K562 (cell line): ENCODE data around the gene PPFIA3. TPM values are rescaled to one million over a fixed set of nuclear protein-coding genes. Genes with fewer than 3 reads are reported as not detected.

Experiments
- ATAC-seq: fragments of 200-7000 bp; cut with Tn5 transposase; 3 replicates; pipeline ENCODE4 v1.9.1; 2020; ENCODE audit warnings: moderate library complexity
- BruUV-seq: library from RNA; stranded (reverse); fragments of 400-500 nt; replicated peaks from 2 replicates; lab custom pipeline; 2021; lab: Mats Ljungman, UMichigan
- CTCF ChIA-PET: fragments of 300-600 bp; formaldehyde crosslinking; extraction: SDS; loops from one replicate; lab custom pipeline; 2021; ENCODE audit warnings: low intra/inter-chr PET ratio; lab: Yijun Ruan, JAX
- POLR2A ChIA-PET: fragments of 300-600, 350-650 bp; sonication (Branson Sonifier 250); formaldehyde crosslinking; extraction: SDS; loops from one replicate; lab custom pipeline; 2021; ENCODE audit warnings: antibody characterized with exemption, inconsistent platforms; lab: Yijun Ruan, JAX
- DNase-seq, 4 experiments: peaks; one replicate each; pipeline versions ENCODE4 v3.0.0 to v3.0.0-alpha.2; 2011 to 2018; ENCODE audit warnings: low spot score in 3 of 4, mixed read lengths in 3 of 4; ENCODE audit errors: extremely low read depth in 1 of 4
- FAIRE-seq: peaks from 2 replicates; lab custom pipeline; 2011; peaks lifted over from hg19 to GRCh38; lab: Jason Lieb, UNC
- H2AFZ ChIP-seq: 2 replicates; pipeline ENCODE4 v1.6.0; 2011; ENCODE audit warnings: low read depth, low read length, control low read depth, inconsistent platforms
- H3K27ac ChIP-seq: fragments of 200-600 bp; 3 replicates; pipeline ENCODE4 v1.8.0; 2011; ENCODE audit warnings: low read depth, mild to moderate bottlenecking, control low read depth, inconsistent platforms, low read length, moderate library complexity, mixed read lengths; ENCODE audit errors: extremely low read depth
- H3K27me3 ChIP-seq, 2 experiments: fragments of 300-600 bp in 1 of 2; 2 replicates in 1 of 2; 3 replicates in 1 of 2; pipeline versions ENCODE4 v1.6.0 to v1.8.0; 2011; ENCODE audit warnings: inconsistent platforms in 2 of 2, low read length in 2 of 2, mild to moderate bottlenecking in 1 of 2, mixed read lengths in 1 of 2, moderate library complexity in 1 of 2; ENCODE audit not compliant: control insufficient read depth in 2 of 2, insufficient read depth in 2 of 2
- H3K36me3 ChIP-seq: fragments of 300-600 bp; 3 replicates; pipeline ENCODE4 v1.8.0; 2011; ENCODE audit warnings: mild to moderate bottlenecking, low read length, inconsistent platforms; ENCODE audit not compliant: control insufficient read depth, insufficient read depth
- H3K4me1 ChIP-seq, 2 experiments: fragments of 200-600 bp in 1 of 2; replicated peaks in 1 of 2; 2 replicates in 1 of 2; 3 replicates in 1 of 2; pipeline versions ENCODE4 v1.5.1 to v1.8.0; 2011; ENCODE audit warnings: inconsistent platforms in 2 of 2, low read length in 2 of 2, mild to moderate bottlenecking in 1 of 2, mixed read lengths in 1 of 2, moderate library complexity in 1 of 2; ENCODE audit not compliant: control insufficient read depth in 2 of 2, insufficient read depth in 2 of 2
- H3K4me2 ChIP-seq: 2 replicates; pipeline ENCODE4 v1.6.1; 2011; ENCODE audit warnings: low read length, control low read depth, inconsistent platforms, mixed read lengths; ENCODE audit not compliant: insufficient read depth
- H3K4me3 ChIP-seq: fragments of 200-600 bp; sonication (generic), shearing (Covaris generic); 2 replicates; pipeline ENCODE4 v1.5.1; 2016; ENCODE audit warnings: control low read depth, inconsistent platforms
- H3K79me2 ChIP-seq: fragments of 200-600 bp; 3 replicates; pipeline ENCODE4 v1.8.0; 2011; ENCODE audit warnings: low read length, inconsistent platforms; ENCODE audit not compliant: control insufficient read depth, insufficient read depth
- H3K9ac ChIP-seq, 2 experiments: 2 replicates each; pipeline versions ENCODE4 v1.6.0 to v1.6.1; 2011; ENCODE audit warnings: low read depth in 2 of 2, low read length in 2 of 2, control low read depth in 1 of 2, inconsistent platforms in 1 of 2, mild to moderate bottlenecking in 1 of 2, mixed read lengths in 1 of 2; ENCODE audit not compliant: insufficient read depth in 1 of 2
- H3K9me1 ChIP-seq: one replicate; pipeline ENCODE4 v1.6.0; 2011; ENCODE audit warnings: inconsistent platforms, mild to moderate bottlenecking, low read length, moderate library complexity; ENCODE audit not compliant: control insufficient read depth, insufficient read depth
- H3K9me3 ChIP-seq: replicated peaks from 2 replicates; pipeline ENCODE4 v1.5.1; 2011; ENCODE audit warnings: low read depth, low read length, inconsistent platforms; ENCODE audit not compliant: control insufficient read depth, insufficient read depth
- H4K20me1 ChIP-seq: replicated peaks from 2 replicates; pipeline ENCODE4 v1.6.1; 2011; ENCODE audit warnings: low read length, inconsistent platforms, mixed read lengths; ENCODE audit not compliant: control insufficient read depth, insufficient read depth
- E4F1 ChIP-seq: fragments of 250-450 bp; sonication (Bioruptor Pico); IDR thresholded peaks from 2 replicates; pipeline ENCODE4 v1.5.0; 2021; ENCODE audit warnings: mild to moderate bottlenecking, borderline replicate concordance
- IFI16 ChIP-seq: fragments of 250-450 bp; sonication (Bioruptor Pico); IDR thresholded peaks from 2 replicates; pipeline ENCODE4 v2.1.2; 2022; ENCODE audit warnings: mild to moderate bottlenecking, inconsistent platforms
- MECOM ChIP-seq: fragments of 250-450 bp; sonication (Bioruptor Pico); IDR thresholded peaks from 2 replicates; pipeline ENCODE4 v1.8.0; 2022; ENCODE audit warnings: inconsistent platforms
- PHF21A ChIP-seq: fragments of 450-650 bp; IDR thresholded peaks from 2 replicates; pipeline ENCODE4 v1.6.1; 2017; ENCODE audit warnings: low read depth, borderline replicate concordance
- SP2 ChIP-seq: IDR thresholded peaks from 2 replicates; pipeline ENCODE4 v1.6.1; 2011; ENCODE audit warnings: mild to moderate bottlenecking, low read depth, low read length, moderate library complexity; ENCODE audit not compliant: poor library complexity, severe bottlenecking; ENCODE audit errors: extremely low read depth
- TAL1 ChIP-seq: fragments of 450-650 bp; IDR thresholded peaks from 2 replicates; pipeline ENCODE4 v1.6.1; 2016; ENCODE audit warnings: mild to moderate bottlenecking
- TCF7L2 ChIP-seq: fragments of 150-350 bp; IDR thresholded peaks from 2 replicates; pipeline ENCODE4 v1.6.1; 2016; ENCODE audit warnings: low read depth, mild to moderate bottlenecking, low read length, moderate library complexity
- TRIM28 ChIP-seq: fragments of 450-650 bp; IDR thresholded peaks from 2 replicates; pipeline ENCODE4 v1.6.1; 2017
- ZNF121 ChIP-seq: sonication (generic); formaldehyde crosslinking; conservative IDR thresholded peaks from 2 replicates; pipeline ENCODE4 v1.8.0; 2022; ENCODE audit warnings: missing genetic modification reagents
- ZNF407 ChIP-seq: fragments of 450-650 bp; IDR thresholded peaks from 2 replicates; pipeline ENCODE4 v1.6.1; 2016; ENCODE audit warnings: low read depth
- WGBS: fragments of 100-300 bp; shearing (Covaris generic); methylation state at CpG from one replicate; pipeline ENCODE4 v1.1.6; 2016; ENCODE audit warnings: low coverage, mixed read lengths; ENCODE audit not compliant: insufficient coverage; ENCODE audit errors: missing lambda C conversion rate; 5-methylcytosine and 5-hydroxymethylcytosine counted together
- in situ Hi-C: fragments of 300-500 bp; cut with MboI; formaldehyde crosslinking; loops from 4 replicates; pipeline ENCODE4 v1.15.0; 2018; ENCODE audit warnings: inconsistent platforms, mixed read lengths
- intact Hi-C: fragments of 100-400 bp; cut with micrococcal nuclease; formaldehyde crosslinking; loops from 2 replicates; pipeline ENCODE4 v1.14.2; 2022
- polyA plus RNA-seq, 8 experiments: library from polyadenylated mRNA; depleted of rRNA in 4 of 8; stranded (reverse) in 5 of 8; unstranded in 3 of 8; fragments of >200 nt; fragmentation: Nextera tagmentation in 2 of 8; fragmentation: Illumina TruSeq in 1 of 8; extraction: Ambion mirVana in 2 of 8; extraction: Trizol in 1 of 8; gene quantifications; 2 replicates each; pipeline versions ENCODE4 v1.2.1 to v1.2.3, GENCODE V29; 2011 to 2014; ENCODE audit warnings: inconsistent platforms in 1 of 8, missing spikeins in 1 of 8
- total RNA-seq, 7 experiments: library from RNA; depleted of rRNA in 6 of 7; stranded (reverse); fragments of >200 nt in 6 of 7; fragmentation: Illumina TruSeq in 2 of 7; extraction: Trizol in 2 of 7; gene quantifications; 2 replicates each; pipeline versions ENCODE4 v1.2.1 to v1.2.3, GENCODE V29; 2011 to 2021; ENCODE audit warnings: low replicate concordance in 1 of 7

The PPFIA3 gene
- total and polyA plus RNA-seq, 9 of the 15 experiments (the other 6 are each of a cell fraction or from before 2014, with no cell fraction given) = 0.10 to 53.0 (median 17.6) TPM

GRCh38 chr19:49073514-49074378 lies 45.6 kb upstream of the PPFIA3 start:
- intact Hi-C loops = loop anchor here (2.0 to 5.0 kb wide), 2 partner anchors 75 to 286 kb away; no protein-coding TSS in a partner anchor
- no peaks in the 10 kb centered on the region for H3K9me1 ChIP-seq
- no TSS peak for BruUV-seq
- H3K4me2 ChIP-seq = peak overlapping the region; percentile 47
- POLR2A ChIA-PET = interaction anchor here (0.5 to 1.0 kb wide), 7 partner anchors 9 to 278 kb away, joined by 3 to 4 read pairs (median 3); partner anchors contain the start of gene FTL
- CTCF ChIA-PET = interaction anchor here (0.5 to 1.0 kb wide), 6 partner anchors 54 to 279 kb away, joined by 3 to 5 read pairs (median 3); no protein-coding TSS in a partner anchor
- DNase-seq (peak; percentile 76 to 91 (median 82)), ATAC-seq (peak; percentile 95), FAIRE-seq (peak; percentile 96)
- no peaks in the 10 kb centered on the region for H4K20me1 ChIP-seq
- 30% methylated on average over 19 of the region's 23 CpGs for WGBS
- no peaks in the 10 kb centered on the region for H3K36me3 ChIP-seq
- H3K27ac ChIP-seq = peak overlapping the region; percentile 52; the same call in 2 of the 3 replicates
- H3K9ac ChIP-seq = peak overlapping the region; percentile 21 to 84
- H3K4me1 ChIP-seq = peaks cover 9 to 32% of the 10 kb centered on the region in 2 experiments; a peak in 4 of 5 replicates
- H3K79me2 ChIP-seq = no peaks in the 10 kb centered on the region
- H3K27me3 ChIP-seq = peaks cover 3 to 21% of the 10 kb centered on the region in 2 experiments; a peak in 4 of 5 replicates
- in situ Hi-C loops = no loop called here
- peak overlapping the region; percentile 78 for H2AFZ ChIP-seq
- no peaks in the 10 kb centered on the region for H3K9me3 ChIP-seq
- no peak overlapping the region for H3K4me3 ChIP-seq
- TF ChIP-seq MECOM (CRISPR knock-in tag) (no peak), ZNF121 (no peak), TCF7L2 (no peak), SP2 (no peak), ZNF407 (peak; percentile 73), IFI16 (CRISPR knock-in tag) (no peak), E4F1 (CRISPR knock-in tag) (no peak), PHF21A (no peak), TAL1 (no peak), TRIM28 (no peak; the same call in 1 of the 2 replicates)
